Measurements from ENCODE around the gene GALNT4.

Gene GALNT4

GRCh38 chr12:89521364-89522223, 3.0 kb downstream of the GALNT4 start:
- peaks cover 28% of the 10 kb centered on the region for H3K36me3 Mint-ChIP-seq (ENCODE audit: low read depth)
- H3K4me3 Mint-ChIP-seq: peak overlapping the region; percentile 98
- no peaks in the 10 kb centered on the region for H3K27me3 Mint-ChIP-seq
- H3K27ac Mint-ChIP-seq: no peak overlapping the region
- H3K4me1 Mint-ChIP-seq (ENCODE audit: low read depth): peaks cover 47% of the 10 kb centered on the region
- no peaks in the 10 kb centered on the region for H3K9me3 Mint-ChIP-seq

GRCh38 chr12:89517720-89518119, 6.9 kb downstream of the GALNT4 start:
- H3K4me3 Mint-ChIP-seq: no peak overlapping the region
- peaks cover 21% of the 10 kb centered on the region for H3K4me1 Mint-ChIP-seq (ENCODE audit: low read depth)
- no peaks in the 10 kb centered on the region for H3K27me3 Mint-ChIP-seq

GRCh38 chr12:89516633-89517032, 8.0 kb downstream of the GALNT4 start:
- Mint-ChIP-seq H3K4me1 (ENCODE audit: low read depth) (peaks cover 10% of the 10 kb centered on the region), H3K9me3 (no peaks in the 10 kb centered on the region), H3K36me3 (ENCODE audit: low read depth) (peaks cover 9% of the 10 kb centered on the region)

More at GRCh38 chr12:89517720-89518119, 6.9 kb downstream of the GALNT4 start:
- Mint-ChIP-seq H3K36me3 (ENCODE audit: low read depth) (peaks cover 15% of the 10 kb centered on the region), H3K27ac (no peak overlapping the region), H3K9me3 (no peaks in the 10 kb centered on the region)

GRCh38 chr12:89514751-89515150, 9.8 kb downstream of the GALNT4 start:
- no peaks in the 10 kb centered on the region for H3K9me3 Mint-ChIP-seq
- H3K4me1 Mint-ChIP-seq (ENCODE audit: low read depth): peaks cover 6% of the 10 kb centered on the region
- H3K27me3 Mint-ChIP-seq: no peaks in the 10 kb centered on the region
- no peak overlapping the region for H3K27ac Mint-ChIP-seq
- no peak overlapping the region for H3K4me3 Mint-ChIP-seq
- H3K36me3 Mint-ChIP-seq (ENCODE audit: low read depth): peaks cover 9% of the 10 kb centered on the region

More at GRCh38 chr12:89516633-89517032, 8.0 kb downstream of the GALNT4 start:
- Mint-ChIP-seq H3K4me3 (no peak overlapping the region), H3K27me3 (no peaks in the 10 kb centered on the region), H3K27ac (no peak overlapping the region)

- no peak overlapping the region for H3K27ac Mint-ChIP-seq
- no peak overlapping the region for H3K4me3 Mint-ChIP-seq
Measured at GRCh38 chr12:89513544-89513943, 11.1 kb downstream of the GALNT4 start.

GRCh38 chr12:89507015-89507824, 17.4 kb downstream of the GALNT4 start:
- H3K36me3 Mint-ChIP-seq (ENCODE audit: low read depth): peaks cover 12% of the 10 kb centered on the region
- H3K27me3 Mint-ChIP-seq: no peaks in the 10 kb centered on the region
- H3K4me1 Mint-ChIP-seq (ENCODE audit: low read depth): peaks cover 6% of the 10 kb centered on the region
- H3K4me3 Mint-ChIP-seq: no peak overlapping the region
- H3K9me3 Mint-ChIP-seq: no peaks in the 10 kb centered on the region
- H3K27ac Mint-ChIP-seq: no peak overlapping the region

More at GRCh38 chr12:89513544-89513943, 11.1 kb downstream of the GALNT4 start:
- peaks cover 9% of the 10 kb centered on the region for H3K36me3 Mint-ChIP-seq (ENCODE audit: low read depth)
- H3K4me1 Mint-ChIP-seq (ENCODE audit: low read depth): peaks cover 6% of the 10 kb centered on the region
- no peaks in the 10 kb centered on the region for H3K9me3 Mint-ChIP-seq
- H3K27me3 Mint-ChIP-seq: no peaks in the 10 kb centered on the region

GRCh38 chr12:89506050-89506449, 18.5 kb downstream of the GALNT4 start:
- Mint-ChIP-seq H3K36me3 (ENCODE audit: low read depth) (peaks cover 19% of the 10 kb centered on the region), H3K4me1 (ENCODE audit: low read depth) (peaks cover 6% of the 10 kb centered on the region), H3K9me3 (no peaks in the 10 kb centered on the region), H3K27ac (no peak overlapping the region), H3K4me3 (no peak overlapping the region), H3K27me3 (no peaks in the 10 kb centered on the region)

GRCh38 chr12:89504560-89505346, 19.8 kb downstream of the GALNT4 start:
- Mint-ChIP-seq H3K36me3 (ENCODE audit: low read depth) (peaks cover 22% of the 10 kb centered on the region), H3K4me1 (ENCODE audit: low read depth) (no peaks in the 10 kb centered on the region), H3K9me3 (no peaks in the 10 kb centered on the region), H3K27ac (no peak overlapping the region), H3K27me3 (no peaks in the 10 kb centered on the region), H3K4me3 (no peak overlapping the region)

- Mint-ChIP-seq H3K27ac (no peak overlapping the region), H3K27me3 (no peaks in the 10 kb centered on the region), H3K4me1 (ENCODE audit: low read depth) (no peaks in the 10 kb centered on the region), H3K9me3 (no peaks in the 10 kb centered on the region), H3K4me3 (no peak overlapping the region), H3K36me3 (ENCODE audit: low read depth) (peaks cover 33% of the 10 kb centered on the region)
Measured at GRCh38 chr12:89501793-89502192, 22.8 kb downstream of the GALNT4 start.

GRCh38 chr12:89499857-89500256, 24.7 kb downstream of the GALNT4 start:
- Mint-ChIP-seq H3K36me3 (ENCODE audit: low read depth) (peaks cover 37% of the 10 kb centered on the region), H3K27me3 (no peaks in the 10 kb centered on the region), H3K4me3 (no peak overlapping the region), H3K27ac (no peak overlapping the region), H3K9me3 (no peaks in the 10 kb centered on the region), H3K4me1 (ENCODE audit: low read depth) (peaks cover 7% of the 10 kb centered on the region)

GRCh38 chr12:89497467-89497866, 27.1 kb downstream of the GALNT4 start:
- peaks cover 29% of the 10 kb centered on the region for H3K4me1 Mint-ChIP-seq (ENCODE audit: low read depth)
- no peaks in the 10 kb centered on the region for H3K27me3 Mint-ChIP-seq
- H3K36me3 Mint-ChIP-seq (ENCODE audit: low read depth): peaks cover 41% of the 10 kb centered on the region
- no peaks in the 10 kb centered on the region for H3K9me3 Mint-ChIP-seq
- no peak overlapping the region for H3K4me3 Mint-ChIP-seq
- H3K27ac Mint-ChIP-seq: no peak overlapping the region

GRCh38 chr12:89497005-89497404, 27.6 kb downstream of the GALNT4 start:
- H3K36me3 Mint-ChIP-seq (ENCODE audit: low read depth): peaks cover 36% of the 10 kb centered on the region
- peaks cover 29% of the 10 kb centered on the region for H3K4me1 Mint-ChIP-seq (ENCODE audit: low read depth)
- H3K9me3 Mint-ChIP-seq: no peaks in the 10 kb centered on the region
- no peak overlapping the region for H3K27ac Mint-ChIP-seq
- H3K27me3 Mint-ChIP-seq: no peaks in the 10 kb centered on the region
- no peak overlapping the region for H3K4me3 Mint-ChIP-seq

GRCh38 chr12:89494411-89495231, 30.0 kb downstream of the GALNT4 start:
- Mint-ChIP-seq H3K27me3 (no peaks in the 10 kb centered on the region), H3K4me1 (ENCODE audit: low read depth) (peaks cover 29% of the 10 kb centered on the region), H3K27ac (peak overlapping the region; percentile 92), H3K36me3 (ENCODE audit: low read depth) (peaks cover 30% of the 10 kb centered on the region), H3K9me3 (no peaks in the 10 kb centered on the region), H3K4me3 (peak overlapping the region; percentile 42)
